Parathyroid adenoma (tissue), 2 donors: ENCODE results near the gene AP3M1.

Experiments used
- H2AFZ ChIP-seq: fragments of 300-600 bp; sonication (generic); one replicate; pipeline ENCODE4 v1.7.0; 2017; ENCODE audit warnings: antibody characterized with exemption, mild to moderate bottlenecking
- H3K27ac ChIP-seq: fragments of 300-600 bp; sonication (generic); one replicate; pipeline ENCODE4 v1.7.0; 2017
- H3K27me3 ChIP-seq: fragments of 300-600 bp; sonication (generic); one replicate; pipeline ENCODE4 v1.7.0; 2017; ENCODE audit warnings: low read length; ENCODE audit not compliant: control insufficient read depth, insufficient read depth
- H3K36me3 ChIP-seq: fragments of 300-600 bp; sonication (generic); one replicate; pipeline ENCODE4 v1.7.0; 2017; ENCODE audit warnings: low read length; ENCODE audit not compliant: control insufficient read depth, insufficient read depth
- H3K4me1 ChIP-seq: fragments of 300-600 bp; sonication (generic); one replicate; pipeline ENCODE4 v1.7.0; 2017; ENCODE audit warnings: control low read depth
- H3K4me2 ChIP-seq: fragments of 300-600 bp; sonication (generic); one replicate; pipeline ENCODE4 v1.7.0; 2017; ENCODE audit warnings: low read length
- H3K4me3 ChIP-seq: fragments of 300-600 bp; sonication (generic); one replicate; pipeline ENCODE4 v1.7.0; 2017; ENCODE audit warnings: low read depth, low read length
- H3K79me2 ChIP-seq: fragments of 300-600 bp; sonication (generic); one replicate; pipeline ENCODE4 v1.7.0; 2017; ENCODE audit warnings: control low read depth
- H3K9ac ChIP-seq: fragments of 300-600 bp; sonication (generic); one replicate; pipeline ENCODE4 v1.7.0; 2017; ENCODE audit warnings: mild to moderate bottlenecking
- H3K9me3 ChIP-seq: fragments of 300-600 bp; sonication (generic); one replicate; pipeline ENCODE4 v1.7.0; 2017; ENCODE audit warnings: low read length; ENCODE audit not compliant: control insufficient read depth
- CTCF ChIP-seq: fragments of 300-600 bp; sonication (generic); IDR thresholded peaks from one replicate; pipeline ENCODE4 v1.7.0; 2017; ENCODE audit warnings: antibody characterized with exemption, mild to moderate bottlenecking
- donor health status: primary hyperparathyroidism.

Gene AP3M1

GRCh38 chr10:74117738-74118137 is 32.9 kb downstream of the AP3M1 start:
- no peaks in the 10 kb centered on the region for H3K27me3 ChIP-seq
- no peaks in the 10 kb centered on the region for H3K36me3 ChIP-seq
- H3K27ac ChIP-seq, result no peak overlapping the region
- H3K4me1 ChIP-seq, result peaks cover 21% of the 10 kb centered on the region
- H3K9ac ChIP-seq, result no peak overlapping the region
- no peaks in the 10 kb centered on the region for H3K9me3 ChIP-seq
- no peak for TF ChIP-seq CTCF
- no peak overlapping the region for H3K4me3 ChIP-seq
- no peak overlapping the region for H2AFZ ChIP-seq
- no peaks in the 10 kb centered on the region for H3K79me2 ChIP-seq
- no peak overlapping the region for H3K4me2 ChIP-seq

DNA sequence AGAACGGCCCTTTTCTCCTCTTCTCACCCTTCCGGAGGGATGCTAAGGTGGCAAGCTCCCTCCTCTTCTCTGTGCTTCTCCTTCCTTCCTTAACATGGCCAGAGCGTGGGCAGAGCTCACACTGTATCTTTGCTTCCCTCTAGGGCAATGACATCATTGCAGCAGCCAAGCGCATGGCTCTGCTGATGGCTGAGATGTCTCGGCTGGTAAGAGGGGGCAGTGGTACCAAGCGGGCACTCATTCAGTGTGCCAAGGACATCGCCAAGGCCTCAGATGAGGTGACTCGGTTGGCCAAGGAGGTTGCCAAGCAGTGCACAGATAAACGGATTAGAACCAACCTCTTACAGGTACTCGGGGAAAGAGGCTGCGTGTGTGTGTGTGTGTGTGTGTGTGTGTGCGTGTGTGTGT is 36.6 kb downstream of the AP3M1 start:
- Histone ChIP-seq H3K79me2 (no peaks in the 10 kb centered on the region), H3K27me3 (no peaks in the 10 kb centered on the region), H3K4me2 (no peak overlapping the region), H2AFZ (no peak overlapping the region), H3K9me3 (no peaks in the 10 kb centered on the region), H3K4me3 (no peak overlapping the region), H3K36me3 (no peaks in the 10 kb centered on the region), H3K27ac (no peak overlapping the region), H3K4me1 (peaks cover 9% of the 10 kb centered on the region), H3K9ac (no peak overlapping the region)
- no peak for TF ChIP-seq CTCF

DNA sequence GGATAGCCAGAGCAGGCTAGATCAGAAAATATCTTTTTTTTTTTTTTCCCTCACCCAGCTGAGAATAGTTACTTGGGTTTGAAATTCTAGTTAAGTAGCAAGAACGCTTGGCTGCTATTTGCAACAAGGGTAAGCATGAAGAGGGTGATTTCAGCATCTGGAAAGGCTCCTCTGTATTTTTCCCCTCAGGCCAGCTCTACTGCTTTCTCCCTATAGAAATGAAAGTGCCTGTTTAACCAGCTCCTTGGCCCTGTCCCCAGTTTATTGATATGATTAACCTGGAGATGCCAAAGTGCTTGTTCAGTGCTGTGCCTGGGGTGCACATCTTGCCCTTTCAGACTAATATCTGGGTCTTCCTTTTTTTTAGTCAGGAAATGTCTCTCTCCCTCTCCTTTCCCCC is 37.1 kb downstream of the AP3M1 start:
- Histone ChIP-seq H3K9me3 (no peaks in the 10 kb centered on the region), H3K9ac (no peak overlapping the region), H3K4me3 (no peak overlapping the region), H3K27ac (no peak overlapping the region), H3K4me2 (no peak overlapping the region), H3K36me3 (no peaks in the 10 kb centered on the region), H2AFZ (no peak overlapping the region), H3K27me3 (no peaks in the 10 kb centered on the region), H3K4me1 (peaks cover 9% of the 10 kb centered on the region), H3K79me2 (no peaks in the 10 kb centered on the region)
- no peak for TF ChIP-seq CTCF

GRCh38 chr10:74111799-74112198 is 38.8 kb downstream of the AP3M1 start:
- no peaks in the 10 kb centered on the region for H3K36me3 ChIP-seq
- no peaks in the 10 kb centered on the region for H3K79me2 ChIP-seq
- H3K9me3 ChIP-seq, result no peaks in the 10 kb centered on the region
- H3K4me1 ChIP-seq, result peaks cover 15% of the 10 kb centered on the region
- no peak overlapping the region for H3K4me2 ChIP-seq
- H3K27me3 ChIP-seq, result no peaks in the 10 kb centered on the region
- H3K4me3 ChIP-seq, result no peak overlapping the region
- no peak overlapping the region for H2AFZ ChIP-seq
- H3K9ac ChIP-seq, result no peak overlapping the region
- no peak overlapping the region for H3K27ac ChIP-seq
- TF ChIP-seq CTCF, result no peak

DNA sequence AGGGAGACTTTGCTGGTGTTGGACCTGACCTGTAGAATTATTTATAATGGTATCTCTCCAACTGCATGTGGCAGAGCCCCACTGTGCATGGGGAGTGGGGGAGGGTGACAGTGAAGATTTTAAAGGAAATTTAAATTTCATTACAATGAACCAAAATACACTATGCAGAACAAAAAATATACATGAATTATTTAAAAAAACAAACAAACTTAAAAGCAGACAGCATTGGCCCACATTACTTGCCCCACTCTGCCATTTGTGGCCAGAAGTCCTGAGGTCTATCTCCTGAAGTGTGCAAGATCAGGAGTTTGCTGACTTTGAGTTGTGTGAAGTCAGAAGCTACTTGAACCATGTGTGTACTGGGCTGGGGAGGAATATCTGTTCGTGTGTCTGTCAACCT is 40.5 kb downstream of the AP3M1 start:
- no peak overlapping the region for H3K4me3 ChIP-seq
- H3K4me1 ChIP-seq, result peaks cover 17% of the 10 kb centered on the region
- H3K27ac ChIP-seq, result peak overlapping the region; percentile 48
- H3K9me3 ChIP-seq, result no peaks in the 10 kb centered on the region
- H3K27me3 ChIP-seq, result no peaks in the 10 kb centered on the region
- H3K79me2 ChIP-seq, result no peaks in the 10 kb centered on the region
- H2AFZ ChIP-seq, result no peak overlapping the region
- no peak overlapping the region for H3K9ac ChIP-seq
- TF ChIP-seq CTCF, result no peak
- no peaks in the 10 kb centered on the region for H3K36me3 ChIP-seq
- no peak overlapping the region for H3K4me2 ChIP-seq
